Inflammatory macrophage treated with lipopolysaccharide for 1 hour (primary cell): ENCODE results near the gene FOXP1.

Experiments
- DNase-seq, 2 donors: peaks; one replicate each; pipeline ENCODE4 v3.0.0-alpha.2; 2020 to 2022

The FOXP1 gene

DNA sequence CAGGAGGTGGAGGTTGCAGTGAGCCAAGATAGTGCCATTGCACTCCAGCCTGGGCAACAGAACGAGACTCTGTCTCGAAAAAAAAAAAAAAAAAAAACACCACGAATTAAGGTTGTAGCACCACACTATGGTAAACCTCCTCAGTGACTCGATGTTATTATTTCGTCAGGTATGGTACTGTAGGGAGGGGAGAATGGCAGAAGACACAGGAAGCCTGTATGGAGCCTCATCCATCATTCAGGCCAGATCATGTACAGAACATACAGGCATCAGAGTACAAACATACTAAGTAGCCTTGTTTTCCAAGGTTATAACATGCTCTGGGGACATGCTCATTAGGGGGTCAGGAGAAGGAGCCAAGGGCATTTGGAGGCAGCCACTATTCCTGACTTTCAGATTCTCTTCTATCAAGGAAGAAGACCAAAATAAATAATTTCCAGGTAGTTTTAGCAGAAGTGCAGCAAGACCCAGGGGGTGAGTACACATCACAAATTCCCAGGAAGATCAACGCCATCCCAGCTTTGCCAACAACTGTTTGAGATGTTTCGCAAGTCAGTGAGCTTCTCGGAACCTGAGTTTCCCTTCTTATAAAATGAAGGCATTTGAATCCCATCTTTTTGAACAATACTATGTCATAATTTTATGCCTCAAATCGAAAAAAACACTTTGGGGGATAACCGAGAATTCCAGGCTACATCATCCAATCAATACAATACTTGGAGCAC is 79.8 kb downstream of the FOXP1 start:
- no peak for DNase-seq

DNA sequence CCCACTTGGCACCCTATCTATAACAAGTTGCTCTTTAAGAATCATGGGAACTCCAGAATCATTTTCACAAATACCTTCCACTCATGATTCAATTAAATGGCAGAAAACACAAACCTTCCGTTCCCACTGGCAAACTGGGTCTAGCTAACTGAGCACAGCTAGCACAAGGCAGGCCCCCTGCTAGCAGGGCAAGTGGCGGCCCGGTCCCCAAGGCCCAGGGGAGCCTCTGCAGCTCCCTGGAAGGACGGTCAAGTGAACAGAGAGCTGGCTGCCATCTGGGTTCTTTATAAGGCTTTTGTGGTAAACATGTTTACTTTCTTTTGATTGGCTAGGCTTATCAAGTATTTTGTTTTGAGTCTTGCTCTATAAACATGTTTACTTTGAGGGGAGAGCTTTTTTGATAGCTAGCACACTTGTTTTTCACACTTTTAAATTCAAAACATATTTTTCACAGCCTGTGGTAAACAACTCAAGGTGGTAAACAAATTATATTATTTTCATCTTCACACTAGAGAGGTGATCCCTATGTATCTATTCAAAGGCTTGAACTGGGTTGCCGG is 81.4 kb downstream of the FOXP1 start:
- no peak for DNase-seq

DNA sequence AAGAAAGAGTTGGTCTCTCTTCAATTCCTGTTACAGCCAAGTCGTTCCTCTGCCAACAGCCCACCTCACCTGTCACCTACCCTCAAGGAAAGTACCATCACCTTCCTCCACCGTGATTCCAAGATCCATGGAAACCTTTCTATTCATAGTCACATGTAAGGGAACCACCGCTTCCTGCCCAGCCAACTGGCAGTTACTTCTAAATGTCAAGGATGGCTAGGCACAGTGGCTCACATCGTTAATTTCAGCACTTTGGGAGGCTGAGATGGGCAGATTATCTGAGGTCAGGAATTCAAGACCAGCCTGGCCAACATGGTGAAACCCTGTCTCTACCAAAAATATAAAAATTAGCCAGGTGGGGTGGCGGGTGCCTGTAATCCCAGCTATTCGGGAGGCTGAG is 82.8 kb downstream of the FOXP1 start:
- no peak for DNase-seq

DNA sequence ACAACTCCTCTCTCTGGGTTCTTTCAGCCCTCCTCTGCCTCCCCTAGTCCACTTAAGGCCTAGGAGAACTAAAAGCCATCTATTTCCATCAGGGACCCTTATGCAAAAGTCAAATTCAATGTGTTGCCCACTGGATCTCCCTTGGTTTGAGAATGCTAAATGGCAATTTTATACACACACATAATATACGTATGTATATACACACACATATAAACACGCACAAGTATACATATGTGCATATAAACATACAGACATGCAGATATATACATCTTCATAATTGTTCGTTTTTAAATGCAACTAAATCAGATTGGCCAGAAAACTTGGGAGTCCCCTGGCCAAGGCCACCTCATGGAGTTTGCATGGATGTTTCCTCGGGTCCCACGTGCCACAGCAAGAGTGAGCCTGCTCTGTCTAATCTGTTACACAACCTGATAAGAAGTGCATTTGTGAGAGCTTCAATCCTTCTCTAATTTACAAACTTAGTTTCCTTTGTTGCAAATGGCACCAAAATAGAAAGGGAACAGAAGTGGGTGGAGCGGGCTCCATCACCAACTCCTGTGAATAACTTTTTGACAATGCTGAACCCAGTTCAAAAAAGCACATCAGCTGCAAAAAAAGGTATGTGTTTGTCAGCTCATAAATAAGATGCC is 84.2 kb downstream of the FOXP1 start:
- DNase-seq: no peak

DNA sequence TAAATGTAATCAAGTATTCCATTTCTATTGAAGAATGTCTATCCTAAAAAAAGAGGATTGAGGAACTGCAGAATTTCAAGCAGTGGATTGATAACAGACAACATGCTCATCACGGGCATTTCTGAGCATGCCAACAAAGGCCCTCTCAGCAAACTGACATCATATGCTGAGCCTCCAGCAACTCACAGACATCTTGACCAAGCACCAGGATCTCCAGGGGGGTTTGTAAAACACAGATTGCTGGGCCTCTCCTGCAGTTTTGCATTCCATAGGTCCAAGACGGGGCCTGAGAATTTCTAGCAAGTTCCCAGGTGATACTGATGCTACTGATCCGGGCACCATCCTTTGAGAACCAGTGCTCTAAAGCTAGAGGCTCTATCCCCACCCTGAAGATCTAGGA is 85.0 kb downstream of the FOXP1 start:
- DNase-seq: no peak

DNA sequence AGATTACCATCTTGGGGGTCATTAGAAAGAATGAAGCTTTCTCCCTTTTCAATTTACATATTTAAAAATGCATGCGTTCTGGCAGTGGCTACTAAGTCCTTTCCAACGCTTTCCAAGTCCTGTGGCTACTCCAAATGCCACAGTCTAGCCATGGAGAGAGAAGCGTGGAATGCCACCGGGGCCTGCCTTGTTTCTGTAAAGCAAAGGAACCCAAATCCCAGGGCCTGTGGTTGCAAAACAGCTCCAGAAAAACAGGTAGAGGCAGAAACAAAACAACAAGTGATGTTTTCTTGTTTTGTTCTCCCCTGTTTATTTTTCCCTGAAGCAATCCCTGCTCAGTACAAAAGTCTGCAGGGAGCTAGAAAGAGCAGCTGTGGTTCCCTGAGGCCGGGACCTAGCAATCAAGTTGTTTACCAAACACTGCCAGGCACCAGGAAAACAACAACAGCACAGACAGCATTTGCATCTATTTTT is 85.5 kb downstream of the FOXP1 start:
- no peak for DNase-seq

DNA sequence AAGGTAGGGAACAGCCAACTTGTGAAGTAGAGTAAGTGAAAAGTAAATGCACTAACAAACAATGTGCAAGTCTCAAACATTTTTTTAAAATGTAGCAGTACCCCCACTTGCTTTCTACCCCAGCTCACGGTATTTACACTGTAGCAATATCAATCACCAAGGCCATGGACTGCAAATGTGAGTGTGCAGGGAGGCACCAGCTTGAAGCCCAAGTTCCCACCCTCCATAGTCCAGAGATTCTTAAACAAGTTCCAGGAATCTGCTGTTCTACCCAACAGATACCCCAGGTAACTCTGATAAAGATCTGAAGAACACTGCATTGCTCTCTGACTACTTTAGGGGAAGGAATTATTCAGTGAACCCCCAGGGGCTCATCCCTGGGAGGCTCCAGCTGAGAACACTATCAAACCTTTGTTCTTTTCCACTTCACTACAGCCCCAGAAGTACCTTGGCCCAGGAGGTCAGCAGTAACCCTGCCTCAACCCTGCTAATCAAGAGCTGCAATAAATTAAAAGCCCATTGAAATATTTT is 86.1 kb downstream of the FOXP1 start:
- no peak for DNase-seq

DNA sequence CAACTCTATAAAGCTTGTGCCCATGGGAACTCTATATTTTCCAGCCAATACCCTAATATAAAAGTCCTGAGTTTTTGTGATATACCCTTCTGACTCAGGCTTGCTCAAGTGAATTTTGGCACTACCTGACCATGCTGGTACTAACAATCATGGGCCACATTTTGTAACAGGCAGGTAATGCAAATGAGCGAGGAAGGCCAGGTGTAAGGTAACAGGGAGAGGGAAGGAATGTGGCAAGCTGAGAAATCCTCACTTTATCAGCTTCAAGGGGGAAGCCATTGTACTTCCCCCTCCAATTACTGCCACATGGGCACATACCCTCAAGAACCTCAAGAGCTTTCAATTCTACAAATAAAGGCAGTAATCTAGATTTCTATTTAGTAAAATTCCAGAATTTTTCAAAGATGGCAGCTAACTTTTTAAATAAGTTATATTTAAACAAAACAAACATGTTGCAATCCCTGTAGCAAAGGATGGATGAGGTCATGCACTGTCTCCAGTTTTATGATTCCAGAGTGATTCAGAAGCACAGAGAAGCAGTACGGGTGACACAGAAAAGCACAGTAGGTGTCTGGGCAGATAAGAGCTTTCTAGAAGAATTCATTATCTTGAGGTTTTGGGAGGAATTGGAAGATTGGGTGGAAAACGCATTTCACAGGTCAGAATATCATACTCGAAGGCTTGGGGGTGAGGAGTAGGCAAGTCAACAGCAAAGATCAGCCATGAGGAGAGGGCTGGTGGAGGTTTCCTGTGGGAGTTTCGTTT is 87.6 kb downstream of the FOXP1 start:
- peak; percentile 66 to 73 for DNase-seq

DNA sequence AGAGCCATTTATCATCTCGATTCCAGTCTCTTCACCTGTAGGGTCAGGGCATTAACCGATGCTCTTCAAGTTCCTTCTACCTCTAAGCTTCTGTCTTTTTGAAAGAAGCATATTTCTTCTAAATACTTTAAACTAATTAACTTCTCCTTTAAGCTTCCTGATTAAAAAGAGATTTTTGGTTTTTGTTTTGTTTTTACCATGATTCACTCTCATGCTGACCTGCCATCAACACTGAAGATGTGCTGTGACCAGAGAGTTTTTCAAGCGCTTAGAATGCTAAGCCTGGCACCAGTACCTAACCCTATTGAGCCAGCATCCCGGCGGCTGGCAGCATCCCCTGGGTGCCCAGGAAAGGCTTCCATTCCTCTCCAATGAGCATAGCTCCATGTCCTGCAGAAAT is 89.3 kb downstream of the FOXP1 start:
- DNase-seq: peak; percentile 20 to 34

DNA sequence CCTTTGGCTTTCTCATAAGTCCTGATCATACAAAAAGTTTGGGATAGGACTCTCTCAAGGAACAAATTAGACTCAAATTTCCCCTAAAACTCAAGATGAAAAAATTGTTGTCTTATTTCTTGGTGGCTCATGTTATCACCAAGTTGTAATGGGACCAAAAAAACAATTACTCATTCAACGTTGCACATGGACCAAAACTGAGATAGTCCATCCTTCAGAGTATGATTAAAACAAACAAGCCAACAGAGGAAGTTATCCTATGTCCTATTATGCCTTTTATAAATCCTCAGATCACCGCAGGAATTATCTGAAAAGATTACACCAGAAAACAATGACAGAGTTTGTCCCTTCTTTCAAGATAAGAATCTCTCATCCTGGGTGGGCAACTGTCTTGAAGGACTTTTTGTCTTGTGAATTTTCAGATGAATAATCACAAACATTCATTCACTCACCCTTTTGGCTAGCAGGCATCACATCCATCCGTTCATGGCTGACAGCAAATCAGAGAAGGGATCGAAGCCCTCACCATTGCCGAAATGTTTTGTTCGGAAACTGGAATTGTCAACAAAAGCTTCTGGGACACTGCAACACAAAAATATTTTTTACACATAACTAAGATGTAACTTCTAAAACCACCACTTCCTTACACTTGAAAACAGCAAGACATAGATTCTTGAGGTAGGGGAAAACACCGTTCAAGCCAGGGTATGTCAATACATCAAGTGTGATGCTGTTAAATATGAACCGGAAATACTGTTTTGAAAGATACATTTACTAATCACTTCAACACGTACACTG is 90.4 kb downstream of the FOXP1 start:
- no peak for DNase-seq

DNA sequence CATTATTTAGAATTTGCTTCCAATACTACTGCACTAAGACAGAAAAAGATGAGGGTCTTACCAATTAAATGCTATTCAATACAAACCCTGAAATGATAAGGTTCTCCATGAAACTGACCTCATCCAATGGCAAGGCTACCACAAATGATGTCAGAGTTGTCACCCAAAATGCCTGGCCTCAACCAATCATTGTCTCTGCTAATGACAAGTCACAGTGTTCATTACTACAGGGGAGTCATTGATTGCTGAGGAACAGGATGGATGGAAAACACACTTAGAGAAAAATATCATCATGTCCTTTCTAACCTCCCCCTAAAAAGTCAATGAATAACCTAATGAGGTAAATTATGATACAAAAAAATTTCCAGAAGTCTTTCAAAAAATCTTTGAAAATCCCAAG is 91.0 kb downstream of the FOXP1 start:
- no peak for DNase-seq

DNA sequence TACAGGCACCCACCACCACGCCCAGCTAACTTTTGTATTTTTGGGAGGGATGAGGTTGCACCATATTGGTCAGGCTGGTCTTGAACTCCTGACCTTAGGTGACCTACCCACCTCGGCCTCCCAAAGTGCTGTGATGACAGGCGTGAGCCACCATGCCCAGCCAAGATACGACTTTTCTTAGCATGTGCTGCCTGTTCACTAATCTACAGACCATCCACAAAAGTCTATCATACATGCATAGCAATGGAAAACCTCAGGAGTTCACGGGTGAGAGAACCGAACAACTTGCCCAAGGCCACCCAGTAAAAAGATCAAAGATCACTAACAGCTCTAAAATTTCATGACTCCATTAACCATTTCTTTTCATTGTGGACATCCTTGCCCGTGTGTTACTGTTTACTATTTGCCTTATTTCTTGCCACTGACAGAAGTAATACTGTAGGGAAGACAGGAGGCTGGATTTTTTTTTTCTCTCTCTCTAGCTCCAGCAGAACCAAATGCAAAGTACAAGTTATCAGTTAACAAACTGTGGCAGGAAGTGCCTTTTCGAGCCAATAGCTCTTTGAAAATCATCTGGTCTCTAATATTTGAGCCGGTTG is 92.3 kb downstream of the FOXP1 start:
- no peak for DNase-seq

DNA sequence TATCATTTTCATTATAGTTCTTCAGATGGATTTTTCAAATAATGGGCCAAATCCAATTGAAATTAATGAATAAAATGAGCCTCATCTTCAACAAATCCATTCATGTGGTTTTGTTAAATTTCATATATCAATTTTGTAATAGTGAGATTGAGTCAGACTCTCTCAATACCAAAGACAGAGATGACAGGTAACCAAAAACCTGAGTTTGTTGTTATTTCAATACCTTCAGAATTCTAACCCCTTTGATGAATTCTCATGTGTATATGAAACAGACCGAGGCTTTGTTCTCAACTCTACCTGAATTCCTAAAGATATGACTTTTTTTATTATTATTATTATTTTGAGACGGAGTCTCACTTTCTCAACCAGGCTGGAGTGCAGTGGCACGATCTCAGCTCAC is 92.8 kb downstream of the FOXP1 start:
- no peak for DNase-seq

DNA sequence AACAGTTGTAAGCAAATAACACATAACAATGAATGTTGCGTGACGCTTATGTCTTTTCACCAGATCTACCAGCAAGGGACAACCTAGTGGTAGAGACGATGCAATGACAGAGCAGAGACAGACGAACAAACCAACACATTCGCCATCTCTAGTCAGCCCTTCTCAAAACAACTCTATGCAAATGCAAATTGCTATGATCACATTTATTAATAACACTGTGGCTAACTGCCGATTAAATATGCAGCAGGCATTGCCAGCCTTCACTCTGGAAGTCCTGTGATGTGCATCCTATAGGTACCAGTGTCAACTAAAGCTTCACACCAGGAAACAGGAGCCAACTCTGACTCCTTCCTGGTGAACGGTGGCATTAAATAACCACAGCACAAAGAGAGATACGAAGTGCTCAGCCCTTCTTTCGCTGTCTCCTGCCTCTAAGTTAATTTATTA is 94.2 kb downstream of the FOXP1 start:
- no peak for DNase-seq

DNA sequence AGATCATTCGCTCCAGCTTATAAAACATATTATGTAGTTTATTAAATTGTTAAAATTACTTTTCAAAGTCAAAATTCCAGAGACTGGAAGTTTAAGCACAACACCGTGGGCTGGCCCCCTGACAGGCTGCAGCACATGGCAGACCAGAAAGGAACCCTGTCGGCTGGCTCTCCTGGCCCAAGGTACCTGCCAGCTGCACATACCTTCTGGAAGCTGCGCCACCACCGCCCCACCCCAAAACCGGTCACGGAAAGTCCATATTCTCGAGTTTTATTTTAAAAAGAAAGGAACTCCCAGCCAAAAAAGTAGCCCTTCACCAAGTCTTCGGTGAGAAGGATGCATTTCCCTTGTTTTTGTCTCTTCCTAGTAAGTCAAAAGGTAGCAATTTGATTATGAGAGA is 94.6 kb downstream of the FOXP1 start:
- no peak for DNase-seq

DNA sequence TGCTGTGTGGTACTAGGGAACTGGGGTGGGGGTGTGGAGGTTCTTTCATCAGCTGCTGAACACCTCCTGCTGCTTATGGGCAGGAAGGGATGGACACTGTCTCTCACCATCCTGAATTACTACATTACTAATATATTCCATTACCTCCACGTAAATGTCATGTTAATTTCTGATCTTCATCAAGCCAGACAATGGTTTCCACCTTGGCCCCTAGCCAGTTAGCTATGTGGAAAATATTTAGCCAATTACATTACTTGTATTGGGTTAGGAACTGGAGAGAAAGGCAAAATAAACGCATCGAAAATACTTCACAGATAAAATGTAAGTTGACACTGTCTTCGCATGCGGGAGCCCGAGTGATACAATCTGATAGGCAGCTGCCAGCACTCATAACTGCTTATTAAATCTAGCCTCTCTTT is 95.1 kb downstream of the FOXP1 start:
- no peak for DNase-seq

DNA sequence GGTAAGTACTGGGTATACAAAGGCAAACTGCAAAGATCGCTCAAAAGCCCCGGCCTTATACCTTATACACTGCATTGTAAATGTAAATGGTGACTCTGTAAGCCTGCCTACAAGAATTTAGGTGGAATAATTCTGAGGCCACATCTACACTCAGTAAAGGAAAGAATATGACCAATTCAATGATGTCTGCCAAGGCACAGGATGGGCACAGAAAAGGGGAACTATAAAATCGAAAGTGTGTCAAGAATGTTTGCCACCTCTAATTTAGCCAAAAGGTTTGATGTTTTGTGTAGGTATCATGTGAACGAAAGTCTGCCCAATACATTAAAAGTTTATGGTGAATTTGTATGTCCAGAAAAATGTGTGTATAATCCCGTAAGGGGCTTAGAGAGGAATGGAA is 96.1 kb downstream of the FOXP1 start:
- peak in 1 of 2 donors; percentile 17 for DNase-seq

DNA sequence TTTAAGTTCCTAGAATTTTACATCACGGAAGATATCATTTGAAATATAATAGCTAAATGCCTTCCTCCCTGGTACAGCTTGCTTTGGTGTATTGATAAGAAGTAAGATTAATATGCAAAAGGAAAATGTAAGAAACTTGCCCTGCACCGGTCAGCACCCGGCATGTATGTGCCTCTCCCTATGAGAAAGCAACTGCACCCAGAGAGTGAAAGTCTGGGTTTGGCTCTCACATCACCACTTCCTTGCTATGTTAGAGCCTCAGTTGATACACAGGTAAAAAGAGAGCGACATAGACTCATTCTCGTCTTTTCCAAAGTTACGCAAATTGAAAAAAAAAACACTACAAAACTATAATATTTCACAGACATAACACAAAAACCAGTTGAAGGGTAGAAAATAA is 96.7 kb downstream of the FOXP1 start:
- DNase-seq: no peak

DNA sequence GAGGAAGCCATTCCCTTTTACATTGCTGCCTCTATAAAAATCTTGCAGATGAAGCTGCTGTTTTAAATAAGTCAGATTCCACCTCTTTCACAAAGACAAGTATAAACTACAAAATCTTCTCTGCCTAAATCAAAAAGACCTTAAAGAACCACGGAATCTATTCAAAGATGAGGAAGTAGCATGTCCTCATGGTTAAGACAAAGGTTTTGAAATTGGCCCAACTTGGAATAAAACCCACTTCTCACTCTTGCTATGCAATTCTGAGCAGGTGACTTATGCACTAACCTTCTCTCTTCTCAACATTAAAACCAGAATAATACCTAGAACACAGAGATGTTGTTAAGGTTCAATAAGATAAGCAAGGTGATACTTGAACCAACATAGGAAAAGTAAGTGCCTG is 97.6 kb downstream of the FOXP1 start:
- peak; percentile 20 to 33 for DNase-seq

DNA sequence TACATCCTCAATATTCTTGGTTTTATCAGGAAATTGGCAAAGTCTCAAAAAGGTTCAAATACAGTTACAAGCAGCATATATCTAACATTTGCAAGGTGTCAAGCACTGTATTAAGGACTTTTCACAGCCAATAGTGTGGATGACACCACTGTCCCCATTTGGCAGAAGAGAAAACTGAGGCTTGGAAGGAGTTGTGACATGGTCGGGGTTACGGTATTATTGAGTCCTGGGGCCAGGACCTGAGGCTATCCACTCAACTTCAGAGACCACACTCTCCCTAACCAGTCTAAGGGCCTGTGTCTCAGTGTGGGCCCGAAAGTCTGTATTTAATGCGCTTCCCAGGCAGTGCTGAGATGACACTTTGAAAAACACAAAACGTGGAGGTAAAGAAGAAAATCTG is 99.1 kb downstream of the FOXP1 start:
- DNase-seq: no peak

DNA sequence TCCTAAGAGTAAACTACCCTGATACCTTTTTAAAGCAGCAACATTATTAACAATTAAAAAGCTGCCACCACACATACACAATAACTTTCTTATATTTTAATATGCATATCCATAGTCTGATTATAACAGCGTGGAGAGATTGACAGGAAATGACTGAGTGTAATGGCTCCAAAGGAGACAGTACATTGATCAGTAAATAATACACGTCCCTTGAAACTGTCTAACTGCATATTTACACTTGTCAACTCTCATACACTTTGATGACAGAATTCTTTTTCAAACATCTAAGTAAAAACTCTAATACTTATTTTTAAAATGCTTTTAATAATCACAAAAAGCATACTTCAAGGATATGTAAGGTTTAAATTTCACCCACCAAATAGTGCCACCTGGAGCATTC is 99.5 kb downstream of the FOXP1 start:
- no peak for DNase-seq

DNA sequence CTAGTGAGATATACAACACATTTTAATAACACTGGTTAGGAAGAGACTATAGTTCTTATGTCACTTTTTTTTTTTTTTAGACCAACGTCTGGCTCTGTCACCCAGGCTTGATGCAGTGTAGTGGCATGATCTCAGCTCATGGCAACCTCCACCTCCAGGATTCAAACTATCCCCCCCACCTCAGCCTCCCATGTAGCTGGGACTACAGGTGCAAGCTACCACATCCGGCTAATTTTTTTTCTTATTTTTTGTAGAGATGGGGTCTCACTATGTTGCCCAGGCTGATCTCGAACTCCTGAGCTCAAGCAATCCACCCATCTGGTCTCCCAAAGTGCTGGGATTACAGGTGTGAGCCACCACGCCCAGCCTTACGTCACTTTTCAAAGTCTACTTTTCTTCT is 100.8 kb downstream of the FOXP1 start:
- DNase-seq: no peak
